Measurements from ENCODE around the gene EDEM2. TPM values are rescaled to one million over a fixed set of nuclear protein-coding genes. Genes with fewer than 3 reads are reported as not detected.

EDEM2 gene
- total and polyA plus RNA-seq, 2 of the 13 experiments (the other 11 are each of a cell fraction or from before 2014, with no cell fraction given) = 33.1 to 46.9 TPM

- peak; percentile 58; the same call in 1 of the 2 replicates for TF ChIP-seq NR2C2 (CRISPR knock-in tag; IDR thresholded peaks at IDR 0.05; ENCODE audit: borderline replicate concordance)
- peak; percentile 67 for TF ChIP-seq JUND (CRISPR knock-in tag; IDR thresholded peaks at IDR 0.05)
- TF ChIP-seq ZNF589 (CRISPR knock-in tag; conservative IDR thresholded peaks at IDR 0.05) = peak; percentile 99
- TF ChIP-seq ZNF337 (CRISPR knock-in tag; IDR thresholded peaks at IDR 0.05; ENCODE audit: borderline replicate concordance, low read depth) = no peak; the same call in 1 of the 2 replicates
- TF ChIP-seq ZNF605 (CRISPR knock-in tag; IDR thresholded peaks at IDR 0.05) = peak; percentile 95
- peak; percentile 95; the same call in 1 of the 2 replicates for TF ChIP-seq ZNF33B (CRISPR knock-in tag; IDR thresholded peaks at IDR 0.05)
- no peak; the same call in 1 of the 2 replicates for TF ChIP-seq TEAD2 (CRISPR knock-in tag; IDR thresholded peaks at IDR 0.05)
- TF ChIP-seq, protein P1, sequence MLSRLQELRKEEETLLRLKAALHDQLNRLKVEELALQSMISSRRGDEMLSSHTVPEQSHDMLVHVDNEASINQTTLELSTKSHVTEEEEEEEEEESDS (CRISPR knock-in tag; IDR thresholded peaks at IDR 0.05; ENCODE audit: borderline replicate concordance) = 0 out of 2 replicates have a peak, but pooled peaks have one; percentile 22
- TF ChIP-seq ZNF672 (CRISPR knock-in tag; IDR thresholded peaks at IDR 0.05) = peak; percentile 60; the same call in 1 of the 2 replicates
- TF ChIP-seq CHCHD3 (CRISPR knock-in tag; IDR thresholded peaks at IDR 0.05) = 0 out of 2 replicates have a peak, but pooled peaks have one; percentile 57
- no peak for TF ChIP-seq ZNF180 (CRISPR knock-in tag; IDR thresholded peaks at IDR 0.05; ENCODE audit: borderline replicate concordance, low read depth)
- TF ChIP-seq, protein P2, sequence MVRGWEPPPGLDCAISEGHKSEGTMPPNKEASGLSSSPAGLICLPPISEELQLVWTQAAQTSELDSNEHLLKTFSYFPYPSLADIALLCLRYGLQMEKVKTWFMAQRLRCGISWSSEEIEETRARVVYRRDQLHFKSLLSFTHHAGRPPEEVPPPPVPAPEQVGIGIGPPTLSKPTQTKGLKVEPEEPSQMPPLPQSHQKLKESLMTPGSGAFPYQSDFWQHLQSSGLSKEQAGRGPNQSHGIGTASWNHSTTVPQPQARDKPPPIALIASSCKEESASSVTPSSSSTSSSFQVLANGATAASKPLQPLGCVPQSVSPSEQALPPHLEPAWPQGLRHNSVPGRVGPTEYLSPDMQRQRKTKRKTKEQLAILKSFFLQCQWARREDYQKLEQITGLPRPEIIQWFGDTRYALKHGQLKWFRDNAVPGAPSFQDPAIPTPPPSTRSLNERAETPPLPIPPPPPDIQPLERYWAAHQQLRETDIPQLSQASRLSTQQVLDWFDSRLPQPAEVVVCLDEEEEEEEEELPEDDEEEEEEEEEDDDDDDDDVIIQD (CRISPR knock-in tag; IDR thresholded peaks at IDR 0.05; ENCODE audit: low read depth) = peak; percentile 89
- peak; percentile 87; the same call in 1 of the 2 replicates for TF ChIP-seq ZNF598 (CRISPR knock-in tag; IDR thresholded peaks at IDR 0.05; ENCODE audit: borderline replicate concordance)
- TF ChIP-seq ZNF883 (CRISPR knock-in tag; IDR thresholded peaks at IDR 0.05; ENCODE audit: not compliant biosample characterization) = peak; percentile 97
- TF ChIP-seq HDAC1 (CRISPR knock-in tag; IDR thresholded peaks at IDR 0.05) = peak; percentile 70
- TF ChIP-seq NR2F6 (IDR thresholded peaks at IDR 0.05) = no peak
- peak; percentile 70; the same call in 1 of the 2 replicates for TF ChIP-seq NR2F6 (CRISPR knock-in tag; IDR thresholded peaks at IDR 0.05)
- TF ChIP-seq ZNF430 (CRISPR knock-in tag; IDR thresholded peaks at IDR 0.05) = peak; percentile 97
- TF ChIP-seq POLR2A (IDR thresholded peaks at IDR 0.05; ENCODE audit: insufficient read depth in 1 of 2, low read depth in 2 of 2, low read length in 2 of 2) = peak; percentile 97 to 98
- peak; percentile 97 for TF ChIP-seq REPIN1 (CRISPR knock-in tag; IDR thresholded peaks at IDR 0.05; ENCODE audit: borderline replicate concordance, low read depth)
- peak; percentile 73 for TF ChIP-seq THAP9 (CRISPR knock-in tag; IDR thresholded peaks at IDR 0.05; ENCODE audit: borderline replicate concordance)
- peak; percentile 84; the same call in 1 of the 2 replicates for TF ChIP-seq ZNF772 (CRISPR knock-in tag; IDR thresholded peaks at IDR 0.05)
- peak; percentile 71 for TF ChIP-seq TEAD3 (CRISPR knock-in tag; optimal IDR thresholded peaks at IDR 0.05; ENCODE audit: borderline replicate concordance)
- TF ChIP-seq, protein P3, sequence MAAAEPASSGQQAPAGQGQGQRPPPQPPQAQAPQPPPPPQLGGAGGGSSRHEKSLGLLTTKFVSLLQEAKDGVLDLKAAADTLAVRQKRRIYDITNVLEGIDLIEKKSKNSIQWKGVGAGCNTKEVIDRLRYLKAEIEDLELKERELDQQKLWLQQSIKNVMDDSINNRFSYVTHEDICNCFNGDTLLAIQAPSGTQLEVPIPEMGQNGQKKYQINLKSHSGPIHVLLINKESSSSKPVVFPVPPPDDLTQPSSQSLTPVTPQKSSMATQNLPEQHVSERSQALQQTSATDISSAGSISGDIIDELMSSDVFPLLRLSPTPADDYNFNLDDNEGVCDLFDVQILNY (CRISPR knock-in tag; conservative IDR thresholded peaks at IDR 0.05) = no peak; the same call in 1 of the 2 replicates
- no peak for TF ChIP-seq NFE2L2 (IDR thresholded peaks at IDR 0.05; ENCODE audit: low read length)
- TF ChIP-seq SIN3B (IDR thresholded peaks at IDR 0.05; ENCODE audit: low read length) = no peak
Observed at GRCh38 chr20:35174458-35175216, 27.5 kb upstream of the EDEM2 start (continued).

All from HepG2 (cell line).